Karpas-422 (cell line): ENCODE measurements around the gene PPM1J. TPM values are rescaled to one million over a fixed set of nuclear protein-coding genes. Genes with fewer than 3 reads are reported as not detected.

Source experiments
- DNase-seq: peaks from one replicate; pipeline ENCODE4 v3.0.0-alpha.2; 2015
- H2AFZ ChIP-seq: fragments of 200-600 bp; sonication (generic); 2 replicates; pipeline ENCODE4 v1.6.1; 2014; ENCODE audit warnings: antibody characterized with exemption, low read length, mixed read lengths
- H3K27ac ChIP-seq: fragments of 200-600 bp; sonication (generic); 2 replicates; pipeline ENCODE4 v1.5.1; 2014; ENCODE audit warnings: mild to moderate bottlenecking, low read length, moderate library complexity
- H3K27me3 ChIP-seq: fragments of 200-600 bp; sonication (generic); 2 replicates; pipeline ENCODE4 v1.6.1; 2014; ENCODE audit warnings: low read length, mixed read lengths
- H3K36me3 ChIP-seq: fragments of 200-600 bp; sonication (generic); 2 replicates; pipeline ENCODE4 v1.6.1; 2014; ENCODE audit warnings: low read length, mixed read lengths; ENCODE audit not compliant: insufficient read depth
- H3K4me1 ChIP-seq: fragments of 200-600 bp; sonication (generic); 2 replicates; pipeline ENCODE4 v1.6.1; 2014; ENCODE audit warnings: mild to moderate bottlenecking, low read length, mixed read lengths
- H3K4me2 ChIP-seq: fragments of 200-600 bp; sonication (generic); 2 replicates; pipeline ENCODE4 v1.6.1; 2014; ENCODE audit warnings: low read length, low read depth, mild to moderate bottlenecking; ENCODE audit not compliant: poor library complexity, severe bottlenecking
- H3K4me3 ChIP-seq: fragments of 200-600 bp; sonication (generic); 2 replicates; pipeline ENCODE4 v1.5.1; 2014; ENCODE audit warnings: mild to moderate bottlenecking, antibody characterized with exemption, low read length, mixed read lengths
- H3K79me2 ChIP-seq: fragments of 200-600 bp; sonication (generic); 2 replicates; pipeline ENCODE4 v1.6.1; 2014; ENCODE audit warnings: mild to moderate bottlenecking, low read length, mixed read lengths
- H3K9ac ChIP-seq: fragments of 200-600 bp; sonication (generic); 2 replicates; pipeline ENCODE4 v1.6.0; 2014; ENCODE audit warnings: low read length
- H3K9me2 ChIP-seq: fragments of 200-600 bp; sonication (generic), shearing (Covaris generic); replicated peaks from 2 replicates; pipeline ENCODE4 v1.6.0; 2014; ENCODE audit warnings: mild to moderate bottlenecking, low read length, moderate library complexity; ENCODE audit not compliant: insufficient read depth
- H3K9me3 ChIP-seq: fragments of 300-700, 200-600 bp; sonication (generic); 2 replicates; pipeline ENCODE4 v1.6.1; 2014; ENCODE audit warnings: low read length, mixed read lengths
- H4K20me1 ChIP-seq: fragments of 200-600 bp; sonication (generic); 2 replicates; pipeline ENCODE4 v1.6.1; 2014; ENCODE audit warnings: mild to moderate bottlenecking, antibody characterized with exemption, low read length, low read depth; ENCODE audit not compliant: insufficient read depth
- total RNA-seq: library from RNA; depleted of rRNA; stranded (reverse); fragments of >200 nt; shearing (Covaris generic); gene quantifications from 2 replicates; pipeline ENCODE4 v1.2.3, GENCODE V29; 2014; ENCODE audit warnings: low replicate concordance

Gene PPM1J
- total RNA-seq, 1 experiment from 2014 or later: not detected

DNA sequence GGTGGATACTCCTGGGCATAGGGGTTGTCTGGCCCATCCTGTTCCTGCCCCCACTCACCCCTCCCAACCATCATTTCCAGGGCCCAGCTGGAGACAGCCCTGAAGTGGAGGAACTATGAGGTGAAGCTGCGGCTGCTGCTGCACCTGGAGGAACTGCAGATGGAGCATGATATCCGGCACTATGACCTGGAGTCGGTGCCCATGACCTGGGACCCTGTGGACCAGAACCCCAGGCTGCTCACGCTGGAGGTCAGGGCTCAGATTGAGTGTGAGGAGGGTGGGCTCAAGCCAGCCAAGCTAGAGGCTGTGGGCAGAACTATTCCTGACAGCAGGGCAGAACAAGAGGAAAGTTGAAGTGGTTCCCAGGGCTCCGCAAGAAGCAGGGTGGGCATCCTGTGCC lies 22.5 kb downstream of the PPM1J start:
- Histone ChIP-seq H2AFZ (no peak overlapping the region), H3K9me2 (no peaks in the 10 kb centered on the region), H3K36me3 (no peaks in the 10 kb centered on the region; the same call in 1 of the 2 replicates), H3K4me1 (peaks cover 6% of the 10 kb centered on the region), H3K27me3 (no peaks in the 10 kb centered on the region), H3K79me2 (no peaks in the 10 kb centered on the region), H4K20me1 (no peaks in the 10 kb centered on the region), H3K9me3 (no peaks in the 10 kb centered on the region), H3K27ac (no peak overlapping the region), H3K4me2 (no peak overlapping the region), H3K4me3 (no peak overlapping the region), H3K9ac (no peak overlapping the region)
- no peak for DNase-seq

DNA sequence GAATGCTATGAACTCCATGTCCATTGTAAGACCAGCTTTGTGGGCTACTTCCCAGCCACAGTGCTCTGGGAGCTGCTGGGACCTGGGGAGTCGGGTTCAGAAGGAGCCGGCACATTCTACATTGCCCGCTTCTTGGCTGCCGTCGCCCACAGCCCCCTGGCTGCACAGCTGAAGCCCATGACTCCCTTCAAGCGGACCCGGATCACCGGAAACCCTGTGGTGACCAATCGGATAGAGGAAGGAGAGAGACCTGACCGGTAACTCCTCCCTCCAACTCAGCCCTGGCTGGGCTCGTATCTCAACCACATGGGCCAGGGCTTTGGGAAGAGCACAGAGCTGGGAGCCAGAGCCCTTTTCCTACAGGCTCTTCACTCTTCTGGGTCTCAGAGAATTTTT lies 25.3 kb downstream of the PPM1J start:
- Histone ChIP-seq H3K27me3 (no peaks in the 10 kb centered on the region), H3K4me2 (no peak overlapping the region), H3K9me3 (no peaks in the 10 kb centered on the region), H3K4me3 (no peak overlapping the region), H3K9ac (no peak overlapping the region), H3K79me2 (no peaks in the 10 kb centered on the region), H3K36me3 (no peaks in the 10 kb centered on the region), H3K27ac (no peak overlapping the region), H2AFZ (no peak overlapping the region), H3K4me1 (peaks cover 6% of the 10 kb centered on the region), H3K9me2 (no peaks in the 10 kb centered on the region), H4K20me1 (no peaks in the 10 kb centered on the region)
- DNase-seq: no peak

DNA sequence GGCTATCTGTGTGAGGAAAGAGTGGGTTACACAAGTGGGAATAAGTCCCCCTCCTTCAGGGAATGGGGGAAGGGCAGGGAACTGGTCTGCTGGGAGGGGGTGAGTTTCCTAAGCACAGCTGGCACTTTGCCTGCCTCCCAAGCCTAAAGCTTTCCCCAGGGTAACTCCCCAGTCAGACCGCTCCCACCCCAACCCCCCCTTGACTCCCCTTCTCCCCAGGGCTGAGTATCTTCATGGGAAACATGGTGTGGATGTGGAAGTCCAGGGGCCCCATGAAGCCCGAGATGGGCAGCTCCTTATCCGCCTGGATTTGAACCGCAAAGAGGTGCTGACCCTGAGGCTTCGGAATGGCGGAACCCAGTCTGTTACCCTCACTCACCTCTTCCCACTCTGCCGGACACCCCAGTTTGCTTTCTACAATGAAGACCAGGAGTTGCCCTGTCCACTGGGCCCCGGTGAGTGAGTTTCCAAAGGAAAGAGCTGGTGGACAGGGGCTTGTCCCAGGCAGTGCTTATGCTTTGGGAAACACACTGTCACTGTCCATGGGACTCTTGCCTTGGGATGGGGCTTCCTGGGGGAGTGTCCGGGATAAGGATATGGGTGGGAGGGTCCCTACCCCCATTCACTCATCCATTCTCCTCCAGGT lies 25.8 kb downstream of the PPM1J start:
- Histone ChIP-seq H3K9ac (no peak overlapping the region), H3K9me2 (no peaks in the 10 kb centered on the region), H3K27ac (no peak overlapping the region), H3K79me2 (no peaks in the 10 kb centered on the region), H3K36me3 (no peaks in the 10 kb centered on the region), H3K4me3 (no peak overlapping the region), H3K27me3 (no peaks in the 10 kb centered on the region), H3K9me3 (no peaks in the 10 kb centered on the region), H2AFZ (no peak overlapping the region), H4K20me1 (no peaks in the 10 kb centered on the region), H3K4me2 (no peak overlapping the region), H3K4me1 (peaks cover 6% of the 10 kb centered on the region)
- DNase-seq: no peak

DNA sequence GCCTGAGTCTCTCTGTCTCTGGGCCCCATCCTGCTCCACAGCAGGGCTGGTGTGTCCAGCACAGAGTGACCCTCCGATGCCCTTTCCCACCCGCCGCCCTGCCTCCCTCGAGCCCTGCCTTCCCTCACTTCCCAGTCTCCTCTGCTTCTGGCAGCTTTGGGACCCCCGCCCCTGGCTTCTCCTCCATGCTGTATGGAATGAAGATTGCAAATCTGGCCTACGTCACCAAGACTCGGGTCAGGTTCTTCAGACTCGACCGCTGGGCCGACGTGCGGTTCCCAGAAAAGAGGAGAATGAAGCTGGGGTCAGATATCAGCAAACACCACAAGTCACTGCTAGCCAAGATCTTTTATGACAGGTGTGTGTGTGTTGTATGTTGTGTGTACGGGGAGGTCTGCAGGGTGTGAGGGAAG lies 26.3 kb downstream of the PPM1J start:
- no peak for DNase-seq
- Histone ChIP-seq H3K4me1 (peaks cover 6% of the 10 kb centered on the region), H3K36me3 (no peaks in the 10 kb centered on the region), H2AFZ (no peak overlapping the region), H3K4me3 (no peak overlapping the region), H4K20me1 (no peaks in the 10 kb centered on the region), H3K9me2 (no peaks in the 10 kb centered on the region), H3K27me3 (no peaks in the 10 kb centered on the region), H3K9me3 (no peaks in the 10 kb centered on the region), H3K27ac (no peak overlapping the region), H3K79me2 (no peaks in the 10 kb centered on the region), H3K4me2 (no peak overlapping the region), H3K9ac (no peak overlapping the region)

DNA sequence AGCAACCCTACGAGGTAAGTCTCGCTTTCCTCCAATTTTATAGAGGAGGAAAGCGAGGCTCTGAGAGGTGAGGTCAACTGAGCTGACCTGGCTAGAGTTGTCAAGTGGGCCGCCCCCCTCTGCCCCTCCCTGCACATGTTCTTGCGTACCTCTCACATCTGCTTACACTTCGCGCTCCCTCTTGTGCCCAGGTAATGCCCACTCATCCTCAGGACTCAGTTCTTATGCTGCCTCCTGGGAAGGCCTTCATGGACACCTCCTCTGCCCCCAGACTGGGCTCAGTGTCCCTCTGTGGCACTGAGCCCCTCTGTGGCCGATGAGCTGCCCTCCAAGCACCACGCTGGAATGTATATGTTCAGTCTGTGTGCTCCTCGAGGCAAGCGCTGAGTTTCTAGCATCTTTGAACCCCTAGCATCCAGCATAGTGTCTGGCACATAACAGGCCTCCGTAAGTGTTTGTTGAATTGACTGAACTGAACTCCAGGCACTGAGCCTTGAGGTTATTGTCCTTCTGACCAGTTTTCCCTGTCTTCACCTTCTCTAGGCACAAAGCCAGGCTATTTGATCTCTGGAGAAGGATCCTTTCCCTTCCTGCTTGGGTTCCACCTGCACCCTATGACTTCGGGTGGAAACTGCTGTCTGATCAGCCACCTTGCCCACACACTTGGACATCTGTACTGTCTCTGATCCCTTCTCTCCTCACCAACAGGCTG lies 27.2 kb downstream of the PPM1J start:
- Histone ChIP-seq H3K9me2 (no peaks in the 10 kb centered on the region), H2AFZ (no peak overlapping the region), H3K9me3 (no peaks in the 10 kb centered on the region), H3K4me1 (peaks cover 6% of the 10 kb centered on the region), H3K4me3 (no peak overlapping the region), H4K20me1 (no peaks in the 10 kb centered on the region), H3K79me2 (no peaks in the 10 kb centered on the region), H3K4me2 (no peak overlapping the region), H3K27me3 (no peaks in the 10 kb centered on the region), H3K36me3 (no peaks in the 10 kb centered on the region), H3K27ac (no peak overlapping the region), H3K9ac (no peak overlapping the region)
- DNase-seq: no peak

DNA sequence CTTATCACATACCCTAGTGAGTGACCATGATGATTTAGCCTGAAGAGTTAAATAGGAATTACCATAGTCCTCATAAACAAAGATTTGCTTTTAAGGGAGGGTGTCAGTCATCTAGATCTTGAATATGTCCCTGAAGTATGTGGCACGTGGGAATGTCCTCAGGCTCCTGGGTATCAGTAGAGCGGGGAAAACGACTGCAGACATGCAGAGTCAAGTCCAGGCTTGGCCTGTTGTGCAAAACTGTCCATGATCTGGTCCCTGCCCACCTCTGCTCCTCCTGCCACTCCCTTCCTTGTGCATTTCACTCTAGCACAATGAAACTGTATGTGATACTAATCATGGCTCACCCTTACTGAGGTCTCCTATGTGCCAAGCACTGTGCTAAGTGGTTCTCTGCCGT lies 27.8 kb downstream of the PPM1J start:
- no peaks in the 10 kb centered on the region for H3K9me2 ChIP-seq
- no peak overlapping the region for H2AFZ ChIP-seq
- no peak overlapping the region for H3K9ac ChIP-seq
- no peak overlapping the region for H3K27ac ChIP-seq
- DNase-seq: no peak
- no peaks in the 10 kb centered on the region for H4K20me1 ChIP-seq
- no peak overlapping the region for H3K4me3 ChIP-seq
- H3K79me2 ChIP-seq: no peaks in the 10 kb centered on the region
- H3K4me1 ChIP-seq: peaks cover 3% of the 10 kb centered on the region
- no peak overlapping the region for H3K4me2 ChIP-seq
- H3K9me3 ChIP-seq: no peaks in the 10 kb centered on the region
- H3K27me3 ChIP-seq: no peaks in the 10 kb centered on the region
- no peaks in the 10 kb centered on the region for H3K36me3 ChIP-seq

DNA sequence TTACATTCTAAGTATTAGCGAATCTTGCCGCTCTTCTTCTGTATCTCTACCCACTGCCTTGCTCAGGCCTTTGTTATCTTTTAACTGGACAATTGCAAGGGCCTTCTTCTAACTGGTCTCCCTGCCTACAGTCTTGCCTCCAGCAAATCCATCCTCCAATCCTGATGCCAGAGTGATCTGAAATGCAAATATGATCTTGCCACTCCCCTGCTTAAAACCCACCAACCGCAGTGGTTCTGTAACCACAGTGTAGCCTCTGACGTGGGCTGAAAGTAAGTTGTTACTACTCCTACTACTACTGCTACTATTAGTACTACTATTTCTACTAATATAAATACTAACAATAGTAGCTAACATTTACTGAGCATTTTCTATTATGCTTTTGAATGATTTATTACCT lies 28.3 kb downstream of the PPM1J start:
- Histone ChIP-seq H3K9me2 (no peaks in the 10 kb centered on the region), H3K4me1 (no peaks in the 10 kb centered on the region)
- DNase-seq: no peak

DNA sequence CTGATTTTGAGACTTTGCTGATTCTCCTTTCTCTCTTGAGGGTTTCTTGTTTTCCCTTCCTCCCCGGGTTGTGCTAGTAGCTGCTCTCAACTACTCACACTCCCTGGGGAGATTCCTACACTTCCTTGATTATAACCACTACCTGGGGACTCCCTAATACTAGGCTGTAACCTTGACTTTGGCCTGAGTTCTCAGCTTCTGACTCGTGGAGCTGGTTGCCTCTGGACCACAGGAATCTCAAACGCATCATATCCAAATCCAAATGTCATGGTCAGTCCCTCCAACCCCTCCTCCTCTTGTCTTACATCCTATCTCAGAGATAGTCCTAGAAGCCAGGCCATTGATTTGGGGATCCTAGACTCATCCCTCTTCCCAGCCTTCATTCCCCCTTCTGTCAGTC lies 28.7 kb downstream of the PPM1J start:
- no peaks in the 10 kb centered on the region for H3K36me3 ChIP-seq
- no peaks in the 10 kb centered on the region for H3K4me1 ChIP-seq
- no peaks in the 10 kb centered on the region for H4K20me1 ChIP-seq
- H3K9me2 ChIP-seq: no peaks in the 10 kb centered on the region
- no peak overlapping the region for H3K4me2 ChIP-seq
- no peak overlapping the region for H3K9ac ChIP-seq
- H3K9me3 ChIP-seq: no peaks in the 10 kb centered on the region
- no peaks in the 10 kb centered on the region for H3K79me2 ChIP-seq
- no peak overlapping the region for H2AFZ ChIP-seq
- no peak for DNase-seq
- no peak overlapping the region for H3K4me3 ChIP-seq
- no peaks in the 10 kb centered on the region for H3K27me3 ChIP-seq
- no peak overlapping the region for H3K27ac ChIP-seq

More for the DNA sequence above, 28.3 kb downstream of the PPM1J start:
- Histone ChIP-seq H3K9me3 (no peaks in the 10 kb centered on the region), H3K4me2 (no peak overlapping the region), H3K79me2 (no peaks in the 10 kb centered on the region), H3K9ac (no peak overlapping the region), H3K36me3 (no peaks in the 10 kb centered on the region), H3K27me3 (no peaks in the 10 kb centered on the region), H3K27ac (no peak overlapping the region), H4K20me1 (no peaks in the 10 kb centered on the region), H3K4me3 (no peak overlapping the region), H2AFZ (no peak overlapping the region)
